Measurements from ENCODE around the gene EEFSEC.

GRCh38 chr3:128241741-128242140 is 88.5 kb downstream of the EEFSEC start:
- TF ChIP-seq CTCF (IDR thresholded peaks at IDR 0.05; ENCODE audit: low read depth, low read length) (no peak), EZH2phosphoT487 (IDR thresholded peaks at IDR 0.05; ENCODE audit: low read depth) (no peak)

Measured in OCI-LY3 (cell line).